ENCODE measurements around the gene FIGN.
A peak's percentile ranks its signal among the peaks of the same experiment; 100 is the strongest.

FIGN gene, protein sequence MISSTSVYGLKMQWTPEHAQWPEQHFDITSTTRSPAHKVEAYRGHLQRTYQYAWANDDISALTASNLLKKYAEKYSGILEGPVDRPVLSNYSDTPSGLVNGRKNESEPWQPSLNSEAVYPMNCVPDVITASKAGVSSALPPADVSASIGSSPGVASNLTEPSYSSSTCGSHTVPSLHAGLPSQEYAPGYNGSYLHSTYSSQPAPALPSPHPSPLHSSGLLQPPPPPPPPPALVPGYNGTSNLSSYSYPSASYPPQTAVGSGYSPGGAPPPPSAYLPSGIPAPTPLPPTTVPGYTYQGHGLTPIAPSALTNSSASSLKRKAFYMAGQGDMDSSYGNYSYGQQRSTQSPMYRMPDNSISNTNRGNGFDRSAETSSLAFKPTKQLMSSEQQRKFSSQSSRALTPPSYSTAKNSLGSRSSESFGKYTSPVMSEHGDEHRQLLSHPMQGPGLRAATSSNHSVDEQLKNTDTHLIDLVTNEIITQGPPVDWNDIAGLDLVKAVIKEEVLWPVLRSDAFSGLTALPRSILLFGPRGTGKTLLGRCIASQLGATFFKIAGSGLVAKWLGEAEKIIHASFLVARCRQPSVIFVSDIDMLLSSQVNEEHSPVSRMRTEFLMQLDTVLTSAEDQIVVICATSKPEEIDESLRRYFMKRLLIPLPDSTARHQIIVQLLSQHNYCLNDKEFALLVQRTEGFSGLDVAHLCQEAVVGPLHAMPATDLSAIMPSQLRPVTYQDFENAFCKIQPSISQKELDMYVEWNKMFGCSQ

GRCh38 chr2:163735685-163736432, at the start of gene FIGN:
Gene FIGN (minus strand): TSS chr2:163736008. CDS start chr2:163734927, 1,081 bp downstream.
- in situ Hi-C loops (cut with HindIII; ENCODE audit: low pct_ligation_motif_present, low pct_unique_long_range_greater_than_20kb, low sequenced_read_pairs), result no loop called here

GRCh38 chr2:163785162-163785561, 49.4 kb upstream of the FIGN start:
- DNase-seq, result no peak
- in situ Hi-C loops (cut with HindIII; ENCODE audit: low pct_ligation_motif_present, low pct_unique_long_range_greater_than_20kb, low sequenced_read_pairs), result no loop called here

More at GRCh38 chr2:163735685-163736432, at the start of gene FIGN:
- peak; percentile 88 for DNase-seq

DNA sequence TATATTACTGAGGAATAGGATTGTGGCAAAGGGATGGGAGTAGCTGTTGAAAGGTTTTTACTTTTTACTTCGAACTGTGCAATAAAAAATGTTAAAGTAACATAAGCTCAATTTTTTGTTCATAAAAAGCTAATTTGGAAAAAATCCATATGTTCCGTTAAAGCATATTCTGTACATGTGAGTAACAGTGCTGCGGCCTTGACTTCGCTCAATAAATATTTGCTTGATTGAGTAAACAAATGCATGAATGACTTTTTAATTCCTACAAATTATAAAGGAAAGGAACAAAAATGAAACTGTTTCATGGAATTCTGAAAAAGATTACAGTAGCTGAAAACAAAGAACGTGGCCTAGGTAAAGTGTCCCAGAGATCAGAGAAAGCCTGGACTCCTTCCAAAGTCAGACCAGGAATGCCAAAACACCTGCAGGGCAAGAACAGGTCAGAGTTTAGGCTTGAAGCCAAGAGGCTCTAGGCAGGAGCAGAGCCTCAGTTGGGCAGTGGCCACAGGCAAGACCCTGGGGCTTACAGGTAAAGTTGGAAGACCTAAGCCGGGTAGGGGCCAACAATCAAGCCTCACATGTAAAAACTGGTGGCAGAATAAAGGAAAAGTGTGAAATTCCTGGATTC, 44.3 kb upstream of the FIGN start:
- DNase-seq, result no peak
- in situ Hi-C loops (cut with HindIII; ENCODE audit: low pct_ligation_motif_present, low pct_unique_long_range_greater_than_20kb, low sequenced_read_pairs), result no loop called here

- DNase-seq, result peak; percentile 93
- in situ Hi-C loops (cut with HindIII; ENCODE audit: low pct_ligation_motif_present, low pct_unique_long_range_greater_than_20kb, low sequenced_read_pairs), result no loop called here
These were observed 42.4 kb upstream of the FIGN start for GRCh38 chr2:163778045-163778781.

DNA sequence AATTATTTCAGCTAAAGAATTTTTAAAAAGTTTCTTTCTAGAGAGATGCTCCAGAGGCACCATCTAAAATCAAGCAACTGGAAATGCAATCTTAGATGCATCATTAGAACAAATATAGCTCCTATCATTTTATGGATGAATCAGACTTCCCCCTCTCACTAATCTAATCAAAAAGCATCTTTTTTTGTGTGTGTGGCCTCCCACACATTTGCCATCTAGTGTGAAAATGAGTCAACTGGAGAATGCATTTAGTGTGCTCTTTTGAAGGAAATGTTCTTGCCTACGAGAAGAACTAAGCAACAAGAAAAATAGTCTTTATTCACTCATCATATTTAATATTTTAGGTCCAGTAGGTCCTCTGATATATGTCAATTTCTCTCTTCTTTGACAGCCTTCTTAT, 39.5 kb upstream of the FIGN start:
- in situ Hi-C loops (cut with HindIII; ENCODE audit: low pct_ligation_motif_present, low pct_unique_long_range_greater_than_20kb, low sequenced_read_pairs), result no loop called here
- DNase-seq, result no peak

GRCh38 chr2:163774862-163775261, 39.1 kb upstream of the FIGN start:
- in situ Hi-C loops (cut with HindIII; ENCODE audit: low pct_ligation_motif_present, low pct_unique_long_range_greater_than_20kb, low sequenced_read_pairs), result no loop called here
- peak; percentile 87 for DNase-seq

DNA sequence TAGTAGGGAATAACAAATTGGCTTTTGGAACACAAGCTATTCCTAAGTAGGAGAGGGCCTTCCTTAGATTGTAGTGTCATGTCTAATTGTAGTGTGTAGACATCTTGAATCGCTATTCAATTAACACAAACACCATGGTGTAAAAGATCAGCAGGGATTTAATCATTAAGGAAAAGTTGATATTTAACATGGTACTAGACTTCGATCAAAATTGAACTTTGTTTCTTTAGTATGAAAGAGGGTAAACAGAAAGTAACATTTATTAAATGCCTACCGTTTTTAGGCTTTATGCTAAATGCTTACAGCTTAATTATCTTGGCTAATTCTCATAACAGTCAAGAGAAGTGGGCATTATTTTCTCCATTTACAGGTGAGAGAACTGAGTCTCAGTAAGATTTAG, 37.5 kb upstream of the FIGN start:
- in situ Hi-C loops (cut with HindIII; ENCODE audit: low pct_ligation_motif_present, low pct_unique_long_range_greater_than_20kb, low sequenced_read_pairs), result no loop called here

DNA sequence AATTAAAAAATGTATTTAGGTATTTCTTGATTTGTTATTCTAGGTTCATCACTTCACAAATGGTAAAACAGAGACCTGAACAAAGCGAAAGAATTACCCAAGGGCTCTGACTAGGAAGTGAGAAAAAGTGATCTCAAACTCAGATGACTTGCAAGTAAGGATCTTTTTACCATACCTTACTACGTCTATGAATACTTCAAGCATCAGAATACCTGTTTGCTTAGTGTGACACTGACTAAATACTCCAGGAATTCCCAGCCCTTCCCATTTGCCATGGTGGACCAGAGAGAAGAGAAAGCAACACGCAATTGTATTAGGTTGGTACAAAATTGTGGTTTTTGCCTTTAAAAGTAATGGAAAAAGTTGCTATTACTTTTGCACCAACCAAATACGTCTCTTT, 35.8 kb upstream of the FIGN start:
- in situ Hi-C loops (cut with HindIII; ENCODE audit: low pct_ligation_motif_present, low pct_unique_long_range_greater_than_20kb, low sequenced_read_pairs), result no loop called here
- peak; percentile 57 for DNase-seq

More for the DNA sequence above, 37.5 kb upstream of the FIGN start:
- DNase-seq, result no peak

DNA sequence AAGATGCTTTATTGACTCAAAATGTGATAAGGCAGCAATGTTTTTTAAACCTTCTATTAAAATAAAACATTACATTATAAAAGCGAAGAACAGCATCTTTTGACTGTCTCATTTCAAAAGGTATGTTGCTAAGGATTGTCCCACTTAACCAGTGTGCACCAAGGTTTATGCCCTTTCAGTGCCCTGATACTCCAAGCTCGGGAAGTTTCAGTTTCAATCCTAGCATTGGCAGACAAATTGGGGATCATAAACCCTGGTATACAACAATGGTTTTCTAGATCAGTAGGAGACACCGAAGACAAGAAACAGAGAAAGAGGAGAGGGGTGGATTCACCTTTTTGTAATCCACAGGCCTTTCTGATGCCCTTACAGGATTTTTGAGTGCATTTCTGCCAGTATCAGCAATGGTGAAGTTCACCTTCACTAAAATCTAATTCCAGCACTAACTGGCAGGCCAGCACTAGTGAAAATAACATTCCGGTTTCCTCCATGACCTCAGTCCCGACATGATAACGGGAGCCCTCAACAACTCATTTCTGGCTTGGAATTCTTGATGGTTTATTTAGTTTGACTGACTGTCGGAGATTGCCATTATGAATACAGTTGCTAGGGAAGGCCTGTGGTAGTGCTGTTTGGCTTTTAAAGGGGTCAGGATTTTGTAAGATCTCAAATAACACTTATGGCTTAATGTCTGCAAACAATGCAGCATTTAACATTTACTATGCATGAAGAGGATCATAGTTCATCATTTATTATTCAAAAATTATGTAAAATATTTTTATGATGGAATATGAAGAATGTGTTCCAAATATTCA, 33.3 kb upstream of the FIGN start:
- DNase-seq, result no peak
- in situ Hi-C loops (cut with HindIII; ENCODE audit: low pct_ligation_motif_present, low pct_unique_long_range_greater_than_20kb, low sequenced_read_pairs), result no loop called here

DNA sequence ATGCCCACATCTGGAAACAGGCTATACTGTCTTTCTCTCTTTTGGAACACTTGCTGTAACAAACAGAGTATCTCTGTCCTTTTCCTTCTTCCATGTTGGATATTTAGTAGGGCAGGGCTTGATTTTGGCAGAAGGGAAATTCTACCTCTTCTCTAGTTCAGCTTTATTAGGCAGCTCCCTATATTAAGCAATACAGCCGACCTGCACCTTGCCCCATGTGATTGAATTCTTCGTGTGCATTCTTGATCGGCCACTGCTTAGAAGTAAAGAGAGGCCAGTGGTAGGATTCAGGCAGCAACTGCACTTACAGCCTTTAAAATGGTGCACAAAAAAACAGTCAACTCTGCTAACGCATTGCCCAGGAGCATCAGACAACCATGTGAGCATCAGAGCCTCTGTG, 31.3 kb upstream of the FIGN start:
- in situ Hi-C loops (cut with HindIII; ENCODE audit: low pct_ligation_motif_present, low pct_unique_long_range_greater_than_20kb, low sequenced_read_pairs), result no loop called here

DNA sequence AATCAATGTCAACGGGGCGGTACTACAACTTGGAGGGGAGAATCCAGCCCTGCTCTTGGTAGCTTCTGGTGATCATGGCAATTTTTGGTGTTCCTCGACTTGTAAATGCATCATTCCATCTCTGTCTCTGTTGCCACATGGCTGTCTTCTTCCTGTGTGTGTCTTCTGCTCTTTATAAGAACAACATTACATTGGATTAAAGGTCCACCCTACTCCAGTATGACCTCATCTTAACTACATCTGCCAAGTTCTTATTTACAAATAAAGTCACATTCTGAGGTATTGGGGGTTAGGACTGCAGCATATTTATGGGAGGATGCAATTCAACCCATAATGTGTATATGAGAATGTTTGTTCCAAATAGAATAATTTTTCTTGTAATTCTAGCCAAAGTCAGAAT, 28.8 kb upstream of the FIGN start:
- in situ Hi-C loops (cut with HindIII; ENCODE audit: low pct_ligation_motif_present, low pct_unique_long_range_greater_than_20kb, low sequenced_read_pairs), result no loop called here
- DNase-seq, result no peak

More for the DNA sequence above, 31.3 kb upstream of the FIGN start:
- DNase-seq, result no peak

DNA sequence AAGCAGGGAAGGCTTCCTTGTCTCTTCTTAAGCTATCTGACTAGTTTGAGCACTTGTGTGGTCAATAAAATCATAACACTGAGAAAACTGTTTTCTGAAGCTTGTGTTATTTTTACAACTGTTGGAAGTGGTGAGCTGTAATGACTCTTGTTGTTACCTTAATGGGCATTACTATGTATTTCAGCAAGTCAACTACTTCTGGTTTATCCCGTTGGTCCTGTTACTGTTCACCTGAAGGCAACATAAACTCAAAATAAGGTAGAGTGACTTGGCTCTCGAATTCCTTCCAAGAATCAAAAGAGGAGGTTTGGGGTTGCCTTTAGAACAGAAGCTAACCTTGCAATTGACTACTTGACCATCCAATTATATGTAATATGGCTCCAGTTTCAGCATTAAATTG, 23.2 kb upstream of the FIGN start:
- in situ Hi-C loops (cut with HindIII; ENCODE audit: low pct_ligation_motif_present, low pct_unique_long_range_greater_than_20kb, low sequenced_read_pairs), result no loop called here
- DNase-seq, result no peak

GRCh38 chr2:163757814-163758213, 22.0 kb upstream of the FIGN start:
- in situ Hi-C loops (cut with HindIII; ENCODE audit: low pct_ligation_motif_present, low pct_unique_long_range_greater_than_20kb, low sequenced_read_pairs), result no loop called here
- no peak for DNase-seq

- in situ Hi-C loops (cut with HindIII; ENCODE audit: low pct_ligation_motif_present, low pct_unique_long_range_greater_than_20kb, low sequenced_read_pairs), result no loop called here
- no peak for DNase-seq
These were observed 20.8 kb upstream of the FIGN start for GRCh38 chr2:163756588-163756987.

GRCh38 chr2:163755366-163755765, 19.6 kb upstream of the FIGN start:
- no peak for DNase-seq
- in situ Hi-C loops (cut with HindIII; ENCODE audit: low pct_ligation_motif_present, low pct_unique_long_range_greater_than_20kb, low sequenced_read_pairs), result no loop called here

DNA sequence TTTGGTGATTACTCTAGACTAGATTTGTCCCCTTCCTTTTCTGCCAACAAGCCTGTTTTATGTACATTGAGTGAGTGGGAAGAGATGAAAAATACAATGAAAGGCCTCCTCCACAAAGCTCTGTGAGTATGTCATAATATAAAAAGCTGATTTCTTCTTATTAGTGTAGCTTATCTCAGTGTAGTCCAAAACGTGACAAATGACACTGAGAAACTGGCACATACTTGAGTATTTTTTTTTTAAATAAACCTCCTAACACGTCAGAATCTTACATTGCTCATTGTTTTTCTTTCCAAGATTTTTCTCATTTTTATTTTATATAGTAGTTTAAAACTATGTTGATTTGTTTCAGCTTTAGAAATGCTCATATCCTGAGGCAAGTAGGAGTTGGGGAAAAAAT, 17.9 kb upstream of the FIGN start:
- in situ Hi-C loops (cut with HindIII; ENCODE audit: low pct_ligation_motif_present, low pct_unique_long_range_greater_than_20kb, low sequenced_read_pairs), result no loop called here
- no peak for DNase-seq

- in situ Hi-C loops (cut with HindIII; ENCODE audit: low pct_ligation_motif_present, low pct_unique_long_range_greater_than_20kb, low sequenced_read_pairs), result no loop called here
- no peak for DNase-seq
These were observed 16.5 kb upstream of the FIGN start for GRCh38 chr2:163752267-163752666.

All from ACHN (cell line).